ENCODE data around the gene EFCAB13. TPM values are rescaled to one million over a fixed set of nuclear protein-coding genes. Genes with fewer than 3 reads are reported as not detected.

Gene EFCAB13, protein sequence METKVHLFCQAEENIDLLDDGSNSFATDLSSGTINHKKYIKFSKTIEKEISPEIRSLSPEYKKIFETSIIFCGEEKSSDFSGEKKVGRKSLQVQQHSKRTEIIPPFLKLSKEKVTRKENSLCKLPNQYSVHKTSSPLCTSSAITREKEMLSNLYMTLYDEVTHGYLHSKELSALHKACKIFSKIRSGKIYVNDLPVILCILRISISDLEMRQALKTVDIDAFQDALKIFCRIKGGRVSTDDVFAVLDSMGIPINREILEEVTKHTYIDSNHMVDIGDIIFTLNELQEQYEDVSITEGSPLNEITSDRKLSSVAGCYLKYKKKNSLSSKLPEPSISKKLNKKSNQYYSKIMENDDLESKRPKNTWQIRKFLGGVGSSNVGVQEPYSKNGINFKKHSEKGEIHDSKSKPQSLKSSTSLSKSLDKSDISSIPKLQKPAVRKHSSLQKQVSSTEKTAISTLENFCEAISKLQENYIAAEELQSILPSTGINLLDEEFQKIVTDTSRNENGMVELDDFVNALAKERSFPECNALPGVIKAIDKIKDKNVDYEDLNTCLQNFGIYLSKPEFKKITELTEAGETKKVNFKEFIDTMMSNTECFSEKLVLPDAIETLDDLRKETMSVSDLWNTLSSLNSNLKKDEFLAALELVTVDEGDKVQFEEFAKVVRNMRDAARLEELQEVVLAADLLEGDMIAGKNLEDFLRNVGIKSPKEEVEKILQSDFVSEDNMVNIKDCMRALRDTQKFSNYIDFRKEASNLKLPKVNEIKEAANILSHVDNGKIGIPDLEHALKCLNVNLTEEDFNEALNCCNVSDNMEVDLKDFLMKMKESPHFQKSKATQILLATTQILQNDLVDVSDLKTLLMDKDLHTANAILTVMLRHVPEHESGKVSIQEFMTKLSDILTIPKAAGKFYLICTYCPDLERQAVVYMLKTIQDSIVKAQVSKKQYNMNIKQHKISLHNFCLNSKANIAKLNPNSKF
- total RNA-seq: 1.2 and 2.4 TPM in 2 replicates

DNA sequence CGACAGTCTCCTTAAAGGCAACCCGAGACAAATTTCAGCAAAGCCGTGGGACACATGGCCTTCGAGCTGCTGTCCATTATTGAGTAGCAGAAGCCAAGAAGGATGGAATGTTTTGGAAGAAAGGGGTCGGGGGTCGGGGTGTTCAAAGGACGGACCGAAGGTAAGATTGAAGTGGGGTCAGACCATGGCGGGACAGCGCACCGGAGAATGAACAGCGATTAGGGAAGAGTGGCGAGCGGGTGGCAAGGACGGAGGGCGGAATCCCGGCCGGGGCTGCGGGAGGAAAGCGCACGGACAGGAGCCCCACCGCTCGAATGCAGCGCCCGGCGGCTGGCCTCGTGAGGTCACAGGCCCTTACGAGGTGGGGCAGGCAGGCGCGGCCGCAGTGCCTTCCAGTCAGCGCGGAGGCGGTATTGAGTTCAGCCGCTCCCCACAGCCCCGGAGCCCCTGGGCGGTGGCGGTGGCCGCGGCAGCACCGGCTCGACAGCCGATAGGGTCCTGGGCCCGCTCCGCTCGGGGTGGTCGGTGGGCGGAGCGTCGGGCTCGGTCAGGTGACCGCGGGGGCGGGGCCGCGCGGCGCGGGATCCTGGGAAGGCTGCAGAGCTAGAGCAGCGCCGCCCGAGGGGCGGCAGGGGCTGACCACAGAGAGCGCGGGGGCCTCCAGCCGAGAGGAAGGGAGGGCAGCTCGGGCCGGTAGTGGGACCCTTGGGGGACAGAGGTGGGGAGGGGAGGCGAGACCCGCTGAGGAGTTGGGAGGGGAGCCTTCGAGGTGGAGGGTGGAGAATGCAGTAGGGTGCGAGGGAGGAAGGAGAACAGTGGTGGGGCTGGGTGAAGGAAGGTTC is at the start of gene EFCAB13:
Gene EFCAB13 (plus strand): TSS at position 574 of the 842 bp plus-strand sequence. CDS start 4,399 bp downstream, outside the sequence.

Other genes with a start within 250 kb of the EFCAB13 start
- gene CDC27, start 134.7 kb upstream of the EFCAB13 start, total RNA-seq: 132 and 134 TPM in 2 replicates
- 0.13 TPM in 1 of 2 replicates, not detected in the other for gene MYL4, start 114.6 kb upstream of the EFCAB13 start, total RNA-seq
- 10.7 and 14.2 TPM in 2 replicates for gene ITGB3, start 70.1 kb upstream of the EFCAB13 start, total RNA-seq
- 83.8 and 141 TPM in 2 replicates for gene NPEPPS, start 207.2 kb downstream of the EFCAB13 start, total RNA-seq

Measured in aortic smooth muscle cell (primary cell).